ENCODE results near the gene EXOC3L4. TPM values are rescaled to one million over a fixed set of nuclear protein-coding genes. Genes with fewer than 3 reads are reported as not detected.

The EXOC3L4 gene
- total and polyA plus RNA-seq, 8 donors = 1.3 to 82.8 (median 16.2) TPM

- intact Hi-C loops (cut with DNase I; ENCODE audit: low total_unique reads) = loop anchor here (10.0 kb wide), 1 partner anchor 186 kb away; no protein-coding TSS in a partner anchor
- Histone ChIP-seq H3K27ac (peak overlapping the region in 4 of 5 donors; percentile 28 to 47 (median 38)), H3K9me3 (no peaks in the 10 kb centered on the region), H3K27me3 (peaks cover 0 to 19% (median 10%) of the 10 kb centered on the region in 3 donors), H3K4me1 (peaks cover 55 to 69% (median 57%) of the 10 kb centered on the region in 4 donors), H3K4me3 (no peak overlapping the region), H3K36me3 (no peaks in the 10 kb centered on the region)
- 38 to 70% (median 57%) methylated on average over 4 to 9 of the region's 9 CpGs for WGBS, 5 donors
- DNase-seq = no peak
- no peak for TF ChIP-seq POLR2AphosphoS5 (IDR thresholded peaks at IDR 0.05)
- no peak for TF ChIP-seq CTCF (IDR thresholded peaks at IDR 0.05)
- TF ChIP-seq POLR2A (IDR thresholded peaks at IDR 0.05) = no peak
- TF ChIP-seq EP300 (IDR thresholded peaks at IDR 0.05) = no peak
These were observed 14.3 kb downstream of the EXOC3L4 start for GRCh38 chr14:103108749-103109207.

GRCh38 chr14:103109535-103110441 is 15.3 kb downstream of the EXOC3L4 start:
- WGBS, 5 donors = 47 to 62% (median 55%) methylated on average over 20 to 32 of the region's 32 CpGs
- Histone ChIP-seq H3K9me3 (no peaks in the 10 kb centered on the region), H3K27me3 (peaks cover 0 to 9% (median 0%) of the 10 kb centered on the region in 3 donors), H3K4me3 (no peak overlapping the region), H3K4me1 (peaks cover 47 to 69% (median 55%) of the 10 kb centered on the region in 4 donors), H3K27ac (peak overlapping the region; percentile 65 to 80 (median 78)), H3K36me3 (no peaks in the 10 kb centered on the region)
- TF ChIP-seq POLR2A (IDR thresholded peaks at IDR 0.05) (no peak), EP300 (IDR thresholded peaks at IDR 0.05) (no peak), POLR2AphosphoS5 (IDR thresholded peaks at IDR 0.05) (no peak), CTCF (IDR thresholded peaks at IDR 0.05) (no peak)
- intact Hi-C loops (cut with DNase I; ENCODE audit: low total_unique reads) = loop anchor here (10.0 kb wide), 1 partner anchor 185 kb away; no protein-coding TSS in a partner anchor
- peak in 1 of 2 donors; percentile 67 for DNase-seq

- peaks cover 42 to 69% (median 55%) of the 10 kb centered on the region in 4 donors for H3K4me1 ChIP-seq
- no peaks in the 10 kb centered on the region for H3K9me3 ChIP-seq
- no peaks in the 10 kb centered on the region for H3K36me3 ChIP-seq
- H3K4me3 ChIP-seq = no peak overlapping the region
- TF ChIP-seq POLR2A (IDR thresholded peaks at IDR 0.05) = no peak
- no peak for TF ChIP-seq CTCF (IDR thresholded peaks at IDR 0.05)
- TF ChIP-seq POLR2AphosphoS5 (IDR thresholded peaks at IDR 0.05) = peak in 1 of 3 donors; percentile 8
- no peak for TF ChIP-seq EP300 (IDR thresholded peaks at IDR 0.05)
- peaks cover 0 to under 1% (median 0%) of the 10 kb centered on the region in 3 donors for H3K27me3 ChIP-seq
- H3K27ac ChIP-seq = peak overlapping the region; percentile 65 to 80 (median 78)
- DNase-seq = peak in 1 of 2 donors; percentile 71
- 21 to 48% (median 41%) methylated on average over 11 to 14 of the region's 14 CpGs for WGBS, 5 donors
- intact Hi-C loops (cut with DNase I; ENCODE audit: low total_unique reads) = no loop called here
These were observed 16.2 kb downstream of the EXOC3L4 start for GRCh38 chr14:103110681-103111231.

- TF ChIP-seq POLR2AphosphoS5 (IDR thresholded peaks at IDR 0.05) (no peak), EP300 (IDR thresholded peaks at IDR 0.05) (no peak), CTCF (IDR thresholded peaks at IDR 0.05) (no peak), POLR2A (IDR thresholded peaks at IDR 0.05) (no peak)
- Histone ChIP-seq H3K4me3 (no peak overlapping the region), H3K36me3 (no peaks in the 10 kb centered on the region), H3K27ac (peak overlapping the region; percentile 65 to 80 (median 78)), H3K9me3 (no peaks in the 10 kb centered on the region), H3K27me3 (no peaks in the 10 kb centered on the region), H3K4me1 (peaks cover 42 to 71% (median 55%) of the 10 kb centered on the region in 4 donors)
- WGBS, 5 donors = 33 to 82% (median 47%) methylated on average over 3 to 6 of the region's 6 CpGs
- DNase-seq = no peak
- intact Hi-C loops (cut with DNase I; ENCODE audit: low total_unique reads) = no loop called here
These were observed 16.8 kb downstream of the EXOC3L4 start for GRCh38 chr14:103111232-103111868.
